Liver (tissue), 9 donors: ENCODE measurements around the gene SH3D21. TPM values are rescaled to one million over a fixed set of nuclear protein-coding genes. Genes with fewer than 3 reads are reported as not detected.

Source experiments
- DNase-seq: peaks from one replicate; pipeline ENCODE4 v3.0.0-alpha.2; 2017; ENCODE audit warnings: low spot score
- H3K27ac ChIP-seq, 2 donors: one replicate each; pipeline ENCODE4 v1.7.0; 2013; ENCODE audit warnings: inconsistent platforms in 2 of 2, low read length in 2 of 2, control low read depth in 1 of 2, low read depth in 1 of 2, mild to moderate bottlenecking in 1 of 2
- H3K27me3 ChIP-seq, 4 donors: one replicate each; pipeline versions ENCODE4 v1.6.1 to v1.7.0; 2013; ENCODE audit warnings: low read length in 3 of 4, inconsistent platforms in 1 of 4, mild to moderate bottlenecking in 1 of 4, moderate library complexity in 1 of 4; ENCODE audit not compliant: control insufficient read depth in 4 of 4, insufficient read depth in 4 of 4
- H3K36me3 ChIP-seq, 4 donors: one replicate each; pipeline versions ENCODE4 v1.6.1 to v1.7.0; 2013; ENCODE audit warnings: low read length in 3 of 4, mild to moderate bottlenecking in 3 of 4, low read depth in 1 of 4, moderate library complexity in 1 of 4; ENCODE audit not compliant: control insufficient read depth in 4 of 4, insufficient read depth in 3 of 4
- H3K4me1 ChIP-seq, 4 donors: one replicate each; pipeline versions ENCODE4 v1.6.1 to v1.7.0; 2013; ENCODE audit warnings: low read length in 3 of 4, mild to moderate bottlenecking in 3 of 4, moderate library complexity in 1 of 4; ENCODE audit not compliant: control insufficient read depth in 4 of 4, insufficient read depth in 4 of 4
- H3K4me3 ChIP-seq, 3 donors: one replicate each; pipeline versions ENCODE4 v1.6.1 to v1.7.0; 2013; ENCODE audit warnings: low read length in 3 of 3, control low read depth in 1 of 3, low read depth in 1 of 3, mild to moderate bottlenecking in 1 of 3
- H3K9ac ChIP-seq, 2 donors: one replicate each; pipeline ENCODE4 v1.7.0; 2013; ENCODE audit warnings: low read length in 2 of 2, mild to moderate bottlenecking in 2 of 2, moderate library complexity in 2 of 2, control low read depth in 1 of 2, low read depth in 1 of 2
- H3K9me3 ChIP-seq, 4 donors: one replicate each; pipeline versions ENCODE4 v1.6.1 to v1.7.0; 2013; ENCODE audit warnings: low read length in 3 of 4; ENCODE audit not compliant: control insufficient read depth in 4 of 4
- EGR1 ChIP-seq, 2 donors: IDR thresholded peaks; 2 replicates each; pipeline ENCODE4 v1.6.1; 2016 to 2018; ENCODE audit warnings: antibody characterized with exemption in 2 of 2, low read depth in 2 of 2
- FOXA1 ChIP-seq: IDR thresholded peaks from 2 replicates; pipeline ENCODE4 v1.6.1; 2016; ENCODE audit warnings: antibody characterized with exemption
- FOXA2 ChIP-seq: IDR thresholded peaks from 2 replicates; pipeline ENCODE4 v1.6.1; 2016; ENCODE audit warnings: antibody characterized with exemption
- GABPA ChIP-seq, 2 donors: IDR thresholded peaks in 1 of 2; conservative IDR thresholded peaks in 1 of 2; 2 replicates each; pipeline ENCODE4 v1.6.1; 2016; ENCODE audit warnings: antibody characterized with exemption in 2 of 2, mild to moderate bottlenecking in 1 of 2, moderate library complexity in 1 of 2
- HNF4A ChIP-seq, 2 donors: conservative IDR thresholded peaks; 2 replicates each; pipeline ENCODE4 v1.6.1; 2016; ENCODE audit warnings: antibody characterized with exemption in 2 of 2, mild to moderate bottlenecking in 2 of 2
- HNF4G ChIP-seq: IDR thresholded peaks from 2 replicates; pipeline ENCODE4 v1.6.1; 2016; ENCODE audit warnings: antibody characterized with exemption
- JUND ChIP-seq, 2 donors: IDR thresholded peaks; 2 replicates each; pipeline ENCODE4 v1.6.1; 2016; ENCODE audit warnings: antibody characterized with exemption in 2 of 2
- NR2F2 ChIP-seq: IDR thresholded peaks from 2 replicates; pipeline ENCODE4 v1.6.1; 2016; ENCODE audit warnings: antibody characterized with exemption
- RAD21 ChIP-seq, 2 donors: IDR thresholded peaks; 2 replicates each; pipeline ENCODE4 v1.6.1; 2016; ENCODE audit warnings: antibody characterized with exemption in 2 of 2, mild to moderate bottlenecking in 2 of 2
- RXRA ChIP-seq, 2 donors: IDR thresholded peaks; 2 replicates each; pipeline ENCODE4 v1.6.1; 2017 to 2018; ENCODE audit warnings: antibody characterized with exemption in 2 of 2, mild to moderate bottlenecking in 1 of 2
- SP1 ChIP-seq: IDR thresholded peaks from 2 replicates; pipeline ENCODE4 v1.6.1; 2018; ENCODE audit warnings: antibody characterized with exemption, mild to moderate bottlenecking
- TAF1 ChIP-seq: conservative IDR thresholded peaks from 2 replicates; pipeline ENCODE4 v1.6.1; 2016; ENCODE audit warnings: antibody characterized with exemption, mild to moderate bottlenecking
- YY1 ChIP-seq: IDR thresholded peaks from 2 replicates; pipeline ENCODE4 v1.6.1; 2016; ENCODE audit warnings: antibody characterized with exemption, mild to moderate bottlenecking
- WGBS: extraction: QIAGEN DNeasy Blood & Tissue Kit; methylation state at CpG from one replicate; pipeline ENCODE4 v1.1.7; 2013; 5-methylcytosine and 5-hydroxymethylcytosine counted together
- polyA plus RNA-seq, 2 donors: library from polyadenylated mRNA; stranded (reverse) in 1 of 2; unstranded in 1 of 2; fragments of 200-250 nt in 1 of 2; fragments of >200 nt in 1 of 2; fragmentation: Nextera tagmentation in 1 of 2; extraction: Ambion mirVana in 1 of 2; gene quantifications; one replicate each; pipeline versions ENCODE4 v1.2.1 to v1.2.3, GENCODE V29; 2013 to 2015
- total RNA-seq, 2 donors: library from RNA; depleted of rRNA; stranded (reverse); fragments of >200 nt; gene quantifications; one replicate each; pipeline ENCODE4 v1.2.3, GENCODE V29; 2014
- TF ChIP-seq, protein P1 (sequence below): IDR thresholded peaks from 2 replicates; pipeline ENCODE4 v1.6.1; 2016; ENCODE audit warnings: antibody characterized with exemption
- TF ChIP-seq, protein P2 (sequence below): IDR thresholded peaks from 2 replicates; pipeline ENCODE4 v1.6.1; 2016; ENCODE audit warnings: antibody characterized with exemption
- TF ChIP-seq, protein P3 (sequence below): IDR thresholded peaks from 2 replicates; pipeline ENCODE4 v1.6.1; 2016; ENCODE audit warnings: antibody characterized with exemption, mild to moderate bottlenecking
- TF ChIP-seq, protein P4 (sequence below): fragments of 150-350 bp; IDR thresholded peaks from 2 replicates; pipeline ENCODE4 v1.5.1; 2017; ENCODE audit warnings: improper control_type of control experiment, low read depth, low read length; ENCODE audit not compliant: missing input control
- TF ChIP-seq, protein P5 (sequence below): IDR thresholded peaks from 2 replicates; pipeline ENCODE4 v1.6.1; 2016; ENCODE audit warnings: antibody characterized with exemption
- donor health status: healthy.
- donor health status: healthy.
- donor health status: healthy.
- donor health status: healthy.
- donor health status: healthy.

Gene SH3D21
- total and polyA plus RNA-seq, 4 donors = 0.29 to 1.0 (median 0.41) TPM

DNA sequence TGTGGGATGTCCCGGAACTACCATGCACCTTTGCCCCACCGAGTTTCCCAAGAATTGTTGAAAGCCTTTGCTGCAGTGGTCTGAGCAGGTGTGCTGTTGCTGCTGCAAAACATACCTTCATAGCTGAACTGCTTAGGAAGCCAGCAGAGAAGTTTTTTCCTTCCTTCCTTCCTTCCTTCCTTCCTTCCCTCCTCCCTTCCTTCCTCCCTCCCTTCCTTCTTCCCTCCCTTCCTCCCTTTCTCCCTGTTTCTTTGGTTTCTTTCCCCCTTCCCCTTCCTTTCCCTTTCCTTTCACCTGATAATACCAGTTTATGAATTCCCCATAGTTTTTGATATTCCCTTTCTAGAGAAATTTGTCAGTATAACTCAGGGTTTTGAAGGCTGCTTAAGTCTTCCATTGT, 10.8 kb upstream of the SH3D21 start:
- no peak for DNase-seq
- TF ChIP-seq NR2F2 (no peak), FOXA1 (no peak), FOXA2 (no peak), TAF1 (no peak), HNF4G (no peak), EGR1 (IDR thresholded peaks at IDR 0.05; ENCODE audit: low read depth in 2 of 2) (no peak), RXRA (IDR thresholded peaks at IDR 0.05) (no peak), GABPA (IDR thresholded peaks at IDR 0.05 in 1 of 2, conservative IDR thresholded peaks at IDR 0.05 in 1 of 2) (no peak), HNF4A (conservative IDR thresholded peaks at IDR 0.05) (no peak), YY1 (no peak), RAD21 (IDR thresholded peaks at IDR 0.05) (no peak), SP1 (no peak), JUND (IDR thresholded peaks at IDR 0.05) (no peak)
- TF ChIP-seq, protein P1, sequence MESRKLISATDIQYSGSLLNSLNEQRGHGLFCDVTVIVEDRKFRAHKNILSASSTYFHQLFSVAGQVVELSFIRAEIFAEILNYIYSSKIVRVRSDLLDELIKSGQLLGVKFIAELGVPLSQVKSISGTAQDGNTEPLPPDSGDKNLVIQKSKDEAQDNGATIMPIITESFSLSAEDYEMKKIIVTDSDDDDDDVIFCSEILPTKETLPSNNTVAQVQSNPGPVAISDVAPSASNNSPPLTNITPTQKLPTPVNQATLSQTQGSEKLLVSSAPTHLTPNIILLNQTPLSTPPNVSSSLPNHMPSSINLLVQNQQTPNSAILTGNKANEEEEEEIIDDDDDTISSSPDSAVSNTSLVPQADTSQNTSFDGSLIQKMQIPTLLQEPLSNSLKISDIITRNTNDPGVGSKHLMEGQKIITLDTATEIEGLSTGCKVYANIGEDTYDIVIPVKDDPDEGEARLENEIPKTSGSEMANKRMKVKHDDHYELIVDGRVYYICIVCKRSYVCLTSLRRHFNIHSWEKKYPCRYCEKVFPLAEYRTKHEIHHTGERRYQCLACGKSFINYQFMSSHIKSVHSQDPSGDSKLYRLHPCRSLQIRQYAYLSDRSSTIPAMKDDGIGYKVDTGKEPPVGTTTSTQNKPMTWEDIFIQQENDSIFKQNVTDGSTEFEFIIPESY = no peak
- TF ChIP-seq, protein P2, sequence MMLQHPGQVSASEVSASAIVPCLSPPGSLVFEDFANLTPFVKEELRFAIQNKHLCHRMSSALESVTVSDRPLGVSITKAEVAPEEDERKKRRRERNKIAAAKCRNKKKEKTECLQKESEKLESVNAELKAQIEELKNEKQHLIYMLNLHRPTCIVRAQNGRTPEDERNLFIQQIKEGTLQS = no peak
- TF ChIP-seq, protein P3, sequence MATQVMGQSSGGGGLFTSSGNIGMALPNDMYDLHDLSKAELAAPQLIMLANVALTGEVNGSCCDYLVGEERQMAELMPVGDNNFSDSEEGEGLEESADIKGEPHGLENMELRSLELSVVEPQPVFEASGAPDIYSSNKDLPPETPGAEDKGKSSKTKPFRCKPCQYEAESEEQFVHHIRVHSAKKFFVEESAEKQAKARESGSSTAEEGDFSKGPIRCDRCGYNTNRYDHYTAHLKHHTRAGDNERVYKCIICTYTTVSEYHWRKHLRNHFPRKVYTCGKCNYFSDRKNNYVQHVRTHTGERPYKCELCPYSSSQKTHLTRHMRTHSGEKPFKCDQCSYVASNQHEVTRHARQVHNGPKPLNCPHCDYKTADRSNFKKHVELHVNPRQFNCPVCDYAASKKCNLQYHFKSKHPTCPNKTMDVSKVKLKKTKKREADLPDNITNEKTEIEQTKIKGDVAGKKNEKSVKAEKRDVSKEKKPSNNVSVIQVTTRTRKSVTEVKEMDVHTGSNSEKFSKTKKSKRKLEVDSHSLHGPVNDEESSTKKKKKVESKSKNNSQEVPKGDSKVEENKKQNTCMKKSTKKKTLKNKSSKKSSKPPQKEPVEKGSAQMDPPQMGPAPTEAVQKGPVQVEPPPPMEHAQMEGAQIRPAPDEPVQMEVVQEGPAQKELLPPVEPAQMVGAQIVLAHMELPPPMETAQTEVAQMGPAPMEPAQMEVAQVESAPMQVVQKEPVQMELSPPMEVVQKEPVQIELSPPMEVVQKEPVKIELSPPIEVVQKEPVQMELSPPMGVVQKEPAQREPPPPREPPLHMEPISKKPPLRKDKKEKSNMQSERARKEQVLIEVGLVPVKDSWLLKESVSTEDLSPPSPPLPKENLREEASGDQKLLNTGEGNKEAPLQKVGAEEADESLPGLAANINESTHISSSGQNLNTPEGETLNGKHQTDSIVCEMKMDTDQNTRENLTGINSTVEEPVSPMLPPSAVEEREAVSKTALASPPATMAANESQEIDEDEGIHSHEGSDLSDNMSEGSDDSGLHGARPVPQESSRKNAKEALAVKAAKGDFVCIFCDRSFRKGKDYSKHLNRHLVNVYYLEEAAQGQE = no peak
- TF ChIP-seq, protein P4, sequence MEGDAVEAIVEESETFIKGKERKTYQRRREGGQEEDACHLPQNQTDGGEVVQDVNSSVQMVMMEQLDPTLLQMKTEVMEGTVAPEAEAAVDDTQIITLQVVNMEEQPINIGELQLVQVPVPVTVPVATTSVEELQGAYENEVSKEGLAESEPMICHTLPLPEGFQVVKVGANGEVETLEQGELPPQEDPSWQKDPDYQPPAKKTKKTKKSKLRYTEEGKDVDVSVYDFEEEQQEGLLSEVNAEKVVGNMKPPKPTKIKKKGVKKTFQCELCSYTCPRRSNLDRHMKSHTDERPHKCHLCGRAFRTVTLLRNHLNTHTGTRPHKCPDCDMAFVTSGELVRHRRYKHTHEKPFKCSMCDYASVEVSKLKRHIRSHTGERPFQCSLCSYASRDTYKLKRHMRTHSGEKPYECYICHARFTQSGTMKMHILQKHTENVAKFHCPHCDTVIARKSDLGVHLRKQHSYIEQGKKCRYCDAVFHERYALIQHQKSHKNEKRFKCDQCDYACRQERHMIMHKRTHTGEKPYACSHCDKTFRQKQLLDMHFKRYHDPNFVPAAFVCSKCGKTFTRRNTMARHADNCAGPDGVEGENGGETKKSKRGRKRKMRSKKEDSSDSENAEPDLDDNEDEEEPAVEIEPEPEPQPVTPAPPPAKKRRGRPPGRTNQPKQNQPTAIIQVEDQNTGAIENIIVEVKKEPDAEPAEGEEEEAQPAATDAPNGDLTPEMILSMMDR = no peak
- TF ChIP-seq, protein P5, sequence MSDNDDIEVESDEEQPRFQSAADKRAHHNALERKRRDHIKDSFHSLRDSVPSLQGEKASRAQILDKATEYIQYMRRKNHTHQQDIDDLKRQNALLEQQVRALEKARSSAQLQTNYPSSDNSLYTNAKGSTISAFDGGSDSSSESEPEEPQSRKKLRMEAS = no peak
- H3K9ac ChIP-seq = no peak overlapping the region
- H3K27me3 ChIP-seq = no peaks in the 10 kb centered on the region
- no peaks in the 10 kb centered on the region for H3K9me3 ChIP-seq
- no peak overlapping the region for H3K4me3 ChIP-seq
- peaks cover 13 to 73% (median 55%) of the 10 kb centered on the region in 4 donors for H3K36me3 ChIP-seq
- 90% methylated on average over 2 of the region's 2 CpGs for WGBS
- H3K27ac ChIP-seq = no peak overlapping the region
- no peaks in the 10 kb centered on the region for H3K4me1 ChIP-seq
